ENCODE measurements around the gene SMIM7.
"Not testable (repeated sequence)": the region's sequence is repeated elsewhere in the genome, so short reads cannot be mapped to it uniquely, and the experiment has no call there.

SMIM7 gene

DNA sequence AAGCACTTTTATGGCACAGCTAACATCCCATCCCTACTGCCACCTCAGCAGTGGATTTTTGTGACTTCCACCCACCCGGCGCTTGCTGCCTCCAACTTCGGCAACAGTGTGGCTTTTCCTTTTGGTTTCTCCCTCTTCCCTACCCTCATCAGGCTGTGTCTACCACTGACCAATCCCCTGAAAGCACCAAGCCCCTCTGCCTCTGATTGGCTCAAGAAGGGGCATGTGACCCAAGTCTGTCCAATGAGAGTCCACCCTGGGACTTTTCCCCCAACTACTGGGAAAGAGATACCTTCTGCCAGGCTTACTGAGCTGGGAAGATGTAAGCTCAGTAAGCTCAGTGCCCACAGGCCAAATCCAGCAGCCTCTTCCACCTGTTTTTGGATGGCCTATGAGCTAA lies 5.8 kb downstream of the SMIM7 start:
- peak; percentile 15 for DNase-seq

DNA sequence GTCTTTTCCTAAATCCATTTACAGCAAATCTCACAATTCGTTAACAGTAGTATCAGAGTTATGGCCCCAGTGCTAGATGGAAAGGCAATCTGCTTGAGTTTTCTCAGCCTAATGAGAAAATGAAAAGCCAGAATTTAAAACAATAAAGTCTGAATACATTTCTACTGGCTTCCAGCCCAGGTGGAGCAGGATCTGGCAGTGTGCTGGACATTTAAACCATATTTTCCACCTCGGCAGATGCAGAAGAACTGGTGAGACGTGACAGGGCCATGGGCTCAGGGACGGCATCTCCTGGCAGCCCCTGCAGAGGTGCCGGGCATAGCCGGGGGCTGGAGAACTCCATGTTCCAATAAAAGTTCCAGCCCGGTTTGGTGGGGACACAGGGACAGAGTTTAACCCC lies 7.1 kb downstream of the SMIM7 start:
- DNase-seq = no peak

DNA sequence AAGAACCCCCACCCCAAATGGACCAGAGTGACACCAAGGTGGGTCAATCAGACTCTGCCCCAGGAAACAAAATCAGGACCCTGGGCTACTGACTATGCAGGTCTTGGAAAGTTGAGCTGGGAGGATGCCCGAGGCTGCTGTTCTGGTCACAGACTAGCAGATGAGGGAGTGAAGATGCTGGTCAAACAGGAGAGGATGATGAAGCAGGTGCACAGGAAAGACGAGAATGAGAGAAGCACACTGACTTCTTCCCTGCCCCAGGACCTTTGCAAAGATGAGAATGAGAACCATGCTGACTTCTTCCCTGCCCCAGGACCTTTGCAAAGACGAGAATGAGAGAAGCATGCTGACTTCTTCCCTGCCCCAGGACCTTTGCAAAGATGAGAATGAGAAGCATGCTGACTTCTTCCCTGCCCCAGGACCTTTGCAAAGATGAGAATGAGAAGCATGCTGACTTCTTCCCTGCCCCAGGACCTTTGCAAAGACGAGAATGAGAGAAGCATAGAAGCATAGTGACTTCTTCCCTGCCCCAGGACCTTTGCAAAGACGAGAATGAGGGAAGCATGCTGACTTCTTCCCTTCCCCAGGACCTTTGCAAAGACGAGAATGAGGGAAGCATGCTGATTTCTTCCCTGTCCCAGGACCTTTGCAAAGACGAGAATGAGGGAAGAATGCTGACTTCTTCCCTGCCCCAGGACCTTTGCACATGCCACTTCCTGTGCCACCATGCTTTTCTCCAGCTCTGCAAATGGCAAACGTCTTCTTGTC lies 8.3 kb downstream of the SMIM7 start:
- not testable (repeated sequence) for DNase-seq

DNA sequence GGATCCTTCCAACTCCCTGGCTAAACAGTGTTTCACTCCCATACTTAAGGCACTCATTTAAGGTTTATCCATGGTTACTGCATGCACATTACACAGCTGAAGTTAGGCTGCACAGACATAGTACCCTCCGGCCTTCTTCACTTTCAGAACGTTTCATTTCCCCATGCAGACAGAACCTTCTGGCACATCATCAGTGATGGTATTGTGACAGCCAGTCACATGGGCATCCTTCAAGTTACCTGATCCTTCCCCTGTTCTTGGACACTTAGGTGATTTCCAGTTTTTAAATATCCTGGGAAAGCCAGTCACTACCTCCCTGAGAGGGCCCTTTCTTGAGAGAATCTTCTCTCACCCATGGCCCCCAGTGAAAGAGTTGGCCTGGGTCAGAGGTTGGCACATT lies 9.1 kb downstream of the SMIM7 start:
- DNase-seq = no peak

DNA sequence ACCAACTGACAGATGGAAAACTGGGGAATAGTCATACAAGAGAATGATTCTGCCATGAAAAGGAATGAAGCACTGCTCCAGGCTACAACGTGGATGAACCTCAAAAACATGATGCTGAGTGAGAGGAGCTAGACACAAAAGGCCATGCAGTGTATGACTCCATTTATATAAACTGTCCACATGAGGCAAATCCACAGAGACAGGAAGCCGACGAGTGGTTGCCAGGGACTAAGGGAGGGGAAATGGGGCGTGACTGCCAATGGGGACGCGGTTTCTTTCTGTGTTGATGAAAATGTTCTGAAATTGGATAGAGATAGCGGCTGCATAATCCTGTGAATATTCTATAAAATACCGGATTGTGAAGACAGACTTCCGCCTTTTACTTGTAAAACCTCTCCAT lies 10.2 kb downstream of the SMIM7 start:
- peak; percentile 11 for DNase-seq

DNA sequence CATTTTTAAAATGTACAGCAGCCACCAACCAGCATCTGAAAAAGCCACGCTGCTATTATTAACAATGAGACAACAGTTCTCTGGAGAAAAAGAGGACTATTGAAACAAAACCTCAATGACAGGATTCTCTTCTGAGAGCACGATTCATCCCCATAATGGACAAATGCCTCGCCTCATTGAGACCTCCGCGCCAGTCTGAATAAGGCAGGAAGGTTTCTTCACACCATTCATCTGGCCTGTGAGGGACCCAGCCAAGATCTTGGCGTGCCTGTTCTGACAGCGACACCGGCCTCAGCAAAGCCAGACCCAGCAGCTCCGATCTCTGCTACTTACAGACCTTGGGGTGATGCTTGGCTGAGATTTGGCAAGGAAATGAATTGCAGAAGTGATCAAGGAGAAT lies 14.8 kb downstream of the SMIM7 start:
- DNase-seq = no peak

DNA sequence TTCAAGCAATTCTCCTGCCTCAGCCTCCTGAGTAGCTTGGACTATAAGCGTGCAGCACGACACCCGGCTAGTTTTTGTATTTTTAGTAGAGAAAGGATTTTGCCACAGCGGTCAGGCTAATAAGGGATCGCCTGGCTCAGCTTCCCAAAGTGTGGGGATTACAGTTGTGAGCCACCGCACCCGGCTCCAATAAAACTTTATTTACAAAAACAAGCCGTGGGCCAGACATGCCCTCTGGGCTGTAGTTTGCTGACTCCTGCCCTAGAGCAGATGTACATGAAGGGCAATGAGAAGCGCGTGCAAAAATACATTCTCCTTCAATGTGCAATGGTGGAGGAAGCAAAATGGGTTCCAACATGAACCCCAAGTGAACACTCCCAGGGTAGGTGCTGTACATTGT lies 18.2 kb downstream of the SMIM7 start:
- DNase-seq = no peak

DNA sequence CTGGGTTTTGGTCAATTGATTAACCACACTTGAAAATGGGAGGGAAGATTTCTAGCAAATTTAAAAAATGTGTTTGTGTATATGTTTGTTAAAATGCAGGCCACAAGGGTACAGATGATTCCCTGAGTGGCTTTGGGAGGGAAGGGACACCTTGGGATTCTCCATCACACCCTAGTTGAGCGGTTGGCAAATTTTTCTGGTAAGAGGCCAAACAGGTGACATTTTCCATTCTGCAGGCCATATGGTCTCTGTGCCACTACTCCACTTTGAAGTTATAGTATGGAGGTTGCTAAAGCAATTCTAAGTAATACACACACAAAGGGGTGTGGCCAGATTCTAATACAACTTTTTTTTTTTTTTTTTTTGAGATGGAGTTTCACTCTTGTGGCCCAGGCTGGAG lies 19.0 kb downstream of the SMIM7 start:
- no peak for DNase-seq

DNA sequence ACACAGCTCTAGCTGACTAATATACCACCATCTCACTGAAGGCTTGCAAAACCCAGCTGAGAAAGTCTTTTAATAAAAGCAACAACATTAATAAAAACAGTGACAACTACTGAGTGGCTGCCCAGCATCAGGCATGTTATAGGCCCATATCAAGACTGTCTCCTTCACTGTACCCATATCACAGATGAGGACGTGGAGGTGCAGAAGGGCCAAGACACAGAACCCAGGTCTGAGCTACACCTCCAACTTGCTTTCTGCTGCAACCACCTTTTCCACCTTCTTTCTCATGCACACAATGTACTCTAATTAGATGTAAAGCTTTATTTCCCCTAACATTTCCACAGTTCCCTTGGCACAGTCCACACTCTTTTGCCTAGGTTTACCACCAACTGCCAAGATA lies 21.3 kb downstream of the SMIM7 start:
- DNase-seq = no peak

DNA sequence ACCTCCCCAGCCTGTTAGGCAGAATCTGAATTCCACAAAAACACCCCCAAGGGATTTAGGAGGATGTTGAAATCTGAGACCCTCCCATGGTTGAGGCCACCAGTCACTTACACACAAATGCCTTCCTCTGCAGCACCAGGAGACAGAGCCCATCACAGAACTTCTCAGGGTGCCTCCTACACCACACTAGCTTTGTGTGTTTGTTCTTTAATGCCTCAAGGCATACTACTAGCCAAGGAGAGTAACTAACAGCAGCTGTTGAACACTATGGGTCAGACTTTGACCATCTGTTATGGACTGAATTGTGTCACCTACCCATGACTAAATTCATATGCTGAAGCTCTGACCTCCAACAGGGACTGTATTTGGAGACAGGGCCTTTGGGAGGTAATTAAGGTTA lies 22.4 kb downstream of the SMIM7 start:
- no peak for DNase-seq

DNA sequence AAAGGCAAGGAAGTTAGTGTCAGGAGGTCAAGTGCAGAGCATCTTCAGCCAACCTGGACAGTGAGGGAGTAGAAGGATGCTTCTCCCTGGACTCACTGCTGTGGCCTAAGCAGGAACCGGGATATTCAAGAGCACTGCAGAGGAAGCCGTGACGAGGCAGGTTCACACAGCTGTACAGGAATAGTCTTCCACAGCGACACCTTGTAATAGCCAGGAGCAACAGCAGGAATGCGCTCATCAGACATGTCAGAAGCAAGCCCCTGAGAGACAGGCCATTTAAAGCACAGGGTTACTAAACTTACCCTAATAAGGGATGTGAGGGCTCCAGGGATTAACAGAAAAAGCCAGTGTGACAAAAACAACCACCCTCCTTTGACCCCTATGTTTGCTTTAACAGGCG lies 28.5 kb downstream of the SMIM7 start:
- no peak for DNase-seq

DNA sequence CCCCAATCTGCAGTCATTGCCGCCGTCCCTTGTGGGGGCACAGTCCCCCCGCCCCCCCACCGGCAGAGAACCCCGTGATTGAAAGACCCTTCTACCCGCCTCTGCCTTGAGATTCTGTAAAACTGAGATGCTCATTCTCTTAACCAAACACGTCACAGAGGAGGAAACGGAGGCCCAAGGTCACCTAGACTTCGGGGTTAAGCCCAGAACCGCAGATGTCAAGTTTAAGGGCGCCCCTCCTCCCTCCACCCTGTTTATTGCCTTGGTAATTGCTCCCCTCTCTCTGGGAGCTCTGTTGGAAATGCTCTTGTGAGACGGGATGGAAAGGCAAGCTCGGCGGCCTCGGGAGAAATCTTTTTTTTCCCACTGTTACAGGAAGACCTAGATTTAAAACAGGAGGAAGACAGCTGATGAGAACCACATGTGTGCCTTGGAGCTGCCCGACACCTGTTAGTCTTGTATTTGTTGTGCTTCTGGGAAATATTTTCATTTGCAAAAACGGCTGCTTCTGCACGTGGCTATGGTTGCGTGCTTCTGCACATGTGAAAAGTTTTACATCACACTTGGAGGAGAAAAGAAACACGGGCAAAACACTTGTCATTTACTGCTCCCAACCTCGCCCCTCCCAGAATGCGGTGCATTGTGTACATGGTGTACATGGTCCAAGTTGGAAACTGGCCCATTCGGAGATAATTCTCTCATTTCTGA lies 30.8 kb downstream of the SMIM7 start:
- peak; percentile 50 for DNase-seq

DNA sequence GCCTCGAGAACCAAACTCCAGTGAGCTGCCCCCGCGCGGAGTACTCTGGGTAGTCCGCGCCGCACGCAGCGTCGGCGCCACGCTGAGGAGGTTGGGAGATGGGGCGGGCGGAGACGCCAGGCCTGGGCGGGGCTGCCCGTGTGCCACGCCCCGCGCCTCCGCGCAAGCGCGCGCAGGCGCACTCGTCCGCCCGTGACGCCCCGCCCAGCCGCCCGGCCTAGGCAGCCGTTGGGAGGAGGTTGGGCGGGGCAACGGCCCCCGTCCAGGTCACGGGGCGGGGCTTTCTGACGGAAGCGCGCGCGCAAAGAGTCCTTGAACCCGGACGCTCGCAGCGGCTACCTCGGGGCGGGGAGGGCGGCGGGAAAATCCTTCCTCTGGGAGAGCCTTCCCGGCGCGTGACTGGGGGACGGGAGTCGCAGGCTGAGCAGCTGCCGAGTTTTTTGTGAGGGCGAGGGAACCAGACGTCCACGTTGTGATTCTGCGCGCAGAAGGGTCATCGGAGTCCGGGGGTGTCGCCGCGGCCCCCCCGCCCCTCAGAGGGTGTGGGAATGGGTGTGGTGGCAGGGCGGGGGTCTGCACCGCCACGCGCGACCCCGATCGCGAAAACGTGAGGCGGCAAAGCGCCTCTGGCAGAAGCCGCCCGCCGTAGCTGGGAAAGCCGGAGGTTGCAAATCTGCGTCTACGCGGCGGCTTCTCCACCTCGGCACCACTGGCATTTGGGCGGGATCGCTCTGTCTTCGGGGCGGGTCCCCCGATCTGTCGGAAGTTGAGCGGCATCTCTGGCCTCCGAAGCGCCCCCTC lies 31.6 kb downstream of the SMIM7 start, which contains the start of gene MED26:
Gene MED26, minus strand, starts transcription at position 22 of the 801 bp plus-strand sequence. CDS start 261 bp downstream, outside the sequence.
- peak; percentile 98 for DNase-seq

DNA sequence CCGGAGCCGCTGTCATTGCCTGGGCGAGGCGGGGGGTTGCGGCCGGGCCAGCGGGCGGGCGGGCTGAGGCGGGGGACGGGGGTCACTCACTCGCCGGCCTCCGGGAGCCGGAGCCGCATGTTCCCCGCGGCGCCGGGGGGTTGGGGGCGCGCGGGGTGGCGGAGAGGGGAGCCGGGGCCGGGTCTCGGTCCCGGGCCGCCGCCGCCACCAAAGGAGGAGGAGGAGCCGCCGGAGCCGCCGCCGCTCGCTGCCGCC lies 32.1 kb downstream of the SMIM7 start:
- no peak for DNase-seq

DNA sequence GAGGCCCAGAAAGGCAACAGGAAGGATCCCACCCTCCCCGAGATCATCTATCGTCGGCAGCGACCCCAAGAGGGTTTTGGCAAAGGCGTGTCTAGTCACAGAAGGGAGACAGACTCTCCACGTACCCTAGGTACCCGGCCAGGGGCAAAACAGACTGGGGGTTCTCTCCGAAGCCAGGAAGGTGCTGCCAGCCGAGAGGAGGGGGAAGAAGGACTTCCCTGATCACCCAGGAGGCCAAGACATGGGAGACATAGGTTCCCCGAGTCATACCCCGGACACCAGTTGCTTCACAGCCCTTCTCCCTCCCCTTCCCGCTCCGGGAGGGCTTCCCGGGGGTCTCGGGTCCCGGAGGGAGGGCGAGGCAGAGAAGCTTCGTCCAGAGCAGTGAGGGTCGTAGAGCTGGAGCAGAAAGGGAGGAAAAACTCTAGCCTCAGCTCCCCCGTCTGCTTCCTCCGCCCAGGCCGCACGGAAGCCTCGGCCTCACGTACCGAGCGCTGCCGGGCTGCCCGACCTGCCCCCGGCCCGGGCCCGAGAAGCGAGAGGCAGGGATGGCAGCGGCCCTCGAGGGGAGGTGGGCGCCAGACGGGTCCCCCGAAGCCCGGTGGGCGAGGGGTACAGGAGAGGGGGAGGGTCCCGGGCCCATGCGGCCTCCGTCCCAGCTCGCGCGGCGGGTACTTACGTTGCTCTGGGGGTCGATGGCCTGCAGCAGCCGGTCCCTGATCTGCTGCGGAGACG lies 32.6 kb downstream of the SMIM7 start:
- DNase-seq = peak; percentile 29

DNA sequence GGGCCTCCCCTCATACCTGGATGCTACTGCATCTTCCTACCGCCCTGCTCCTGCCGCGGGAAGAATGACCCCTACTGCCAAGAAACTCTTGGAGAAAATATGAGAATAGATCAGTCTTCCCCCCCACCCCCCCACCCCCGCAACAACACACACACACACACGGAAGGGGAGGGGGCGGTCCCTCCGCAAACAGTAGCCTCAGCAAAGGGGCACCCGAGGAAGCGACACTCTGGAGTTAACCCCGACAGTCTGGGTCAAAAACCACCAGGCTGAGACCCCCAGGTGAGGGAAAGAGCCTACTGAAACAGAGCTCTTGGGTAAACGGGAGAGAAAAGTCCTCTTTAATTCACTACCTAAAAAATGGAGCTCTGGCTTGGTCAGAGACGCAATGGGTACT lies 33.1 kb downstream of the SMIM7 start:
- peak; percentile 23 for DNase-seq

DNA sequence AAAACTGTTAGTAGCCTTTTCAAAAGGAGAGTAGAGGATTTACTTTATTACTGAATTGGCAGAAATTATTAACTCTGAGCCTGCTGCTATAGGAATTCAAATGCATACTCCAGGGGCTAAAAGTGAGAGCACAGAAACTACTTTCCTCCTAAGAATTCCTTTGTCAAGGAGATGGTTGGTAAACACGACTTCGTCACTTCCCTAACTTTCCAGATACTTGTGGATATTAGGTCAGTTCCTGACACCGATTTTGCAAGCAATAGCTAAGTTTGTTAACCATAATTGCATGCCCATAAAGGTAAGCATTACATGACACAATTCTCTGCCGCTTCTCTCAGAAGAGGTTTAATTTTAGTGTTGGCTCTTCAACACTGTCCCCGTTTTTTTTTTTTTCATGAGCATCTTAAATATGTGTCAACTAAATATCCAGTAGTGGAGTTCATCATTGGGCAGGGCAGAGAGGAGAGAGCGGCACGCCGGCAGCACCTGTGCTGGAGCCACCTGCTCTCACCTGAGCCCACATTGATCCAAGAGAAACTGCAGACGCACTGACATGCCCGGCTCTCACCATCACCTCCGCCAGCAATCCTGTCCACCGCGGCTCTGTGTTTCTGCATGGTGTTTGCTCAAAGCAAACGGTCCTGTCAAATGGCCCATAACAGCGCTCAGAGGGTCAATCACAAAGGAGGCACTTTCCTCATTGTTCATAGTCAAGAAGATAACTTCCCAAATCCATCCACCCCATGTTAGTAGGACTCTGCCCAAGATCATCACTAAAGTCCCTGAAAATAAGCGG lies 34.6 kb downstream of the SMIM7 start:
- peak; percentile 9 for DNase-seq

DNA sequence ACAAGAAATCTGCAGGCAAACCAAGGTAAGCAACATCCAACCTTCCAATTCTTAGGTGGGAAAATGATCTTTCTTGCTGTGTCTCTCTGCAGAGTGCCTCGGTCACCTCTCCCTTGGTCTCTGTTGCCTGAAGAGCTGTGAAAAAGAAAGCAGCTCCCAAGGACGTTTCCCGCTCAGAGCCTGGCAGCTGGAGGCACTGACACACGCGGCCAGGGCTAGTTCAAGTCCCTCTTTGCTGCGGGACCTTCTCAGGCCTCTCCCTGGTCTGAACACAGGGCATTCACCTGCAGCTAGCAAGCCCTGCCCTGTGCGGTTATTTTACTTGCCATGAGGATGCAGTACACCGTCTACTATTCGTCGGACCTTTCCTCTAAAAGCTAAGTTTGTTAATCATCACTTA lies 35.7 kb downstream of the SMIM7 start:
- DNase-seq = no peak

DNA sequence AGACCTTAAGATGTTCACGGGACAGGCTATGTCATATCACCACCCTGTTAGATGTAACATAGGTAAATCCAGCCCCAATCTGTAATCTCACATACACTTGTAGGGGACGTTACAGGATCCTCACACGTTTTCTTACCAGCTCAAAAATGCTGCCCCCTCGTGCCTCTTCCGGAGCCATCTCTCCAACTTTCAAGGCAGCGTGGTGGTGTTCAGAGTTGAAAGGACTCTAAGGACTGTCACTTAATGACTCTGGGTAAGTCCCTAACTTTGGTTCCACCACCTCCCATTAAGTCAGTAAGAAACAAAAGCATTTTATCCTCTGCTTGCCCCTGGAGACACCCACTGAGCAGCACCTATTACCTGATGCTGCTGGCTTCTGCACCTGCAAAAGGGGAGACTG lies 36.4 kb downstream of the SMIM7 start:
- DNase-seq = no peak

DNA sequence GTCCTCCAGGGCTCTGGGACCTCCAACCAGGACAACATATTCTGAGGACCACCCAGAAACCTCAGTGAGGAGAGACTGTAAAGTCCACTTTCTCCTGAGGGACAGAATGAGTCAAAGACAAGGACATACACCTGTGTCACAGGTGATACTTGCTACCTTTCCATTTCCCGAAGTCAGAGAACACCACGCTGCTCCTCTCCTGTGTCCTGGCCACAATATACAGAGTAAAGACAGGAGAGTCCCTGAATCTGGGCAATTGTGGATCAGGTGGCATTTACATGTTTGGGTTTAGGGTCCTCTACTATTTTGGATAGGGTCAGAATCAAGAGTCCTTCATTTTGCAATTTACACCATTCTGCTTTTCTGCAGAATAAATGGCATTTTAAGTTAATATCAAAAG lies 36.9 kb downstream of the SMIM7 start:
- no peak for DNase-seq

DNA sequence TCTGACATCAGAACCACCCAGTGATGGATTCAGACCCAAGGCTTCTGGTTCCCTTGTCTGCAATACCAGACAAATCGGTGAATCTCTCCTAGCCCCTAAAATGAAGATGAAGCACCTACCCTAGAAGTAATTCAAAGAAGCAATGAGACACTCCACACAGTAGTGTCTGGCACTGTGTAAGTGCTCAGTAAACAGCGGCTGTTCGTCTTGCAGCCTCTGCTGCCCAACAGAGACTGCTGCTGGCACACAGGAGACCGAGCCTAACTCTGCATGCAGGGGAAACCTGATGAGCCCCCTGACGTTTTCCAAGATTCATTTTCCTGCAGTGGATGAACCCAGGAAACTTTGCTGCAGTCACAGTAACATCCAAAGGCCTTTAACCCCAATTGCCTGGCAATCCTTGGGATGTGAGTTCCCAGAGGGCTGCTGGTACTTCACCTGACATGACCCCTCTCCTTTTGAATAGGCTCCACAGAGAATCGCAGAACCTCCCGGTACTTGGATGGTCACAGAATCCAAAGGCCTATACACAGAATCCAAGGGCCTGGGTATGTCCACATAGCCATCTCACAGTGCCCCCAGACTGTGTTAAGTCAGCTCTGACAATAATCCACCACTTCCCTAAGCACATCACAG lies 38.7 kb downstream of the SMIM7 start:
- no peak for DNase-seq

DNA sequence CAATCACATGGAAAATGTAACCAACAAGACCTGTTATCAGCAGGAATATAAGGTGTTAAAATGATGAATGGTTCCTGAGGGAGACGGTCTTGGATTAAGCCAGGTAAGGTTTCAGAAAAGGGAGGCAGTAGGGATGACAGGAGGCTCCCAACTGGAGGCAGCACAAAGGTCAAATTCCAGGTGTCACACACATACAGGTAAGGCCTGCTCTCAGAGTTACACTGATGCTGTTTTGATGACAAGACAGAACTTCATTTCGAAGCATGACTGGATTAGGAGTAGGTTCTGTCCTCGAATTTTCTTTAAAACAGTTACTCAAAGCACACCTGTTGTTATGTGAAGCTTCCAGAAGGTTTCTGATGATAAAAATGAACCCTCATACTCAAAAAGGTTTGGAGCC lies 39.4 kb downstream of the SMIM7 start:
- DNase-seq = no peak
